Neural progenitor cell (in vitro differentiated cells): Measurements from ENCODE around the gene CHRM5. TPM values are rescaled to one million over a fixed set of nuclear protein-coding genes. Genes with fewer than 3 reads are reported as not detected.

ENCODE experiments used
- DNase-seq: peaks from one replicate; pipeline ENCODE4 v3.0.0-alpha.2; 2016; ENCODE audit warnings: low spot score
- H2AFZ ChIP-seq: fragments of 200-600 bp; sonication (generic); replicated peaks from 2 replicates; pipeline ENCODE4 v1.6.1; 2016; ENCODE audit warnings: antibody characterized with exemption
- H3F3A ChIP-seq: fragments of 200-600 bp; sonication (generic); 2 replicates; pipeline ENCODE4 v1.6.1; 2016; ENCODE audit warnings: antibody characterized with exemption, low read depth
- H3K27ac ChIP-seq: fragments of 200-600 bp; sonication (generic); 2 replicates; pipeline ENCODE4 v1.5.1; 2016; ENCODE audit warnings: mild to moderate bottlenecking
- H3K27me3 ChIP-seq: fragments of 200-600 bp; sonication (generic); 2 replicates; pipeline ENCODE4 v1.6.1; 2016; ENCODE audit warnings: mild to moderate bottlenecking, moderate library complexity
- H3K36me3 ChIP-seq: fragments of 200-600 bp; sonication (generic); 2 replicates; pipeline ENCODE4 v1.5.1; 2016
- H3K4me1 ChIP-seq: fragments of 200-600 bp; sonication (generic); 2 replicates; pipeline ENCODE4 v1.6.1; 2016; ENCODE audit warnings: mixed run types
- H3K4me2 ChIP-seq: fragments of 200-600 bp; sonication (generic); 2 replicates; pipeline ENCODE4 v1.6.1; 2016
- H3K4me3 ChIP-seq: fragments of 200-600 bp; sonication (generic); 2 replicates; pipeline ENCODE4 v1.5.1; 2016
- H3K79me2 ChIP-seq: fragments of 200-600 bp; sonication (generic); 2 replicates; pipeline ENCODE4 v1.6.1; 2016; ENCODE audit warnings: low read depth
- H3K9ac ChIP-seq: fragments of 200-600 bp; sonication (generic); 2 replicates; pipeline ENCODE4 v1.6.1; 2016
- H3K9me3 ChIP-seq: fragments of 200-600 bp; sonication (generic); 2 replicates; pipeline ENCODE4 v1.5.1; 2016; ENCODE audit warnings: low read depth
- H4K20me1 ChIP-seq: fragments of 200-600 bp; sonication (generic); 2 replicates; pipeline ENCODE4 v1.6.1; 2016; ENCODE audit warnings: low read depth
- H3K27ac Mint-ChIP-seq: 3 replicates; pipeline ENCODE4 v1.8.0; 2021; ENCODE audit warnings: mixed read lengths
- H3K27me3 Mint-ChIP-seq: 2 replicates; pipeline ENCODE4 v1.8.0; 2022; ENCODE audit warnings: low read depth, mild to moderate bottlenecking, inconsistent platforms, moderate library complexity, mixed read lengths; ENCODE audit not compliant: insufficient read depth
- H3K36me3 Mint-ChIP-seq: 3 replicates; pipeline ENCODE4 v1.8.0; 2021; ENCODE audit warnings: mixed read lengths
- H3K4me1 Mint-ChIP-seq: 3 replicates; pipeline ENCODE4 v1.8.0; 2021; ENCODE audit warnings: mixed read lengths
- H3K4me3 Mint-ChIP-seq: 3 replicates; pipeline ENCODE4 v1.8.0; 2021; ENCODE audit warnings: mild to moderate bottlenecking, moderate library complexity, mixed read lengths
- H3K9me3 Mint-ChIP-seq: 3 replicates; pipeline ENCODE4 v1.8.0; 2020; ENCODE audit warnings: mixed read lengths
- CTCF ChIP-seq: fragments of 200-600 bp; sonication (generic); IDR thresholded peaks from 2 replicates; pipeline ENCODE4 v1.5.1; 2017; ENCODE audit warnings: antibody characterized with exemption, mild to moderate bottlenecking
- EZH2 ChIP-seq: fragments of 200-600 bp; sonication (generic); IDR thresholded peaks from 2 replicates; pipeline ENCODE4 v1.6.1; 2017; ENCODE audit warnings: antibody characterized with exemption, mild to moderate bottlenecking, moderate library complexity
- EZH2phosphoT487 ChIP-seq: fragments of 200-600 bp; sonication (generic); IDR thresholded peaks from 2 replicates; pipeline ENCODE4 v1.6.1; 2017; ENCODE audit warnings: antibody characterized with exemption
- total RNA-seq: library from RNA; depleted of rRNA; stranded (reverse); fragments of >200 nt; gene quantifications from 2 replicates; pipeline ENCODE4 v1.2.3, GENCODE V29; 2015; ENCODE audit warnings: low replicate concordance

The CHRM5 gene
- total RNA-seq, 1 donor from 2014 or later = not detected

- no peak overlapping the region for H3K9ac ChIP-seq
- H3K27ac ChIP-seq = no peak overlapping the region
- Mint-ChIP-seq H3K4me1 (peaks cover 9% of the 10 kb centered on the region), H3K27ac (no peak overlapping the region), H3K27me3 (peaks cover 2% of the 10 kb centered on the region), H3K9me3 (peaks cover 12% of the 10 kb centered on the region), H3K4me3 (no peak overlapping the region), H3K36me3 (peaks cover 1% of the 10 kb centered on the region)
- no peaks in the 10 kb centered on the region for H3K4me1 ChIP-seq
- H3F3A ChIP-seq = no peaks in the 10 kb centered on the region
- H3K27me3 ChIP-seq = no peaks in the 10 kb centered on the region
- H3K9me3 ChIP-seq = no peaks in the 10 kb centered on the region
- H3K36me3 ChIP-seq = no peaks in the 10 kb centered on the region
- H3K79me2 ChIP-seq = no peaks in the 10 kb centered on the region
- H3K4me3 ChIP-seq = no peak overlapping the region
- H3K4me2 ChIP-seq = no peak overlapping the region
- no peaks in the 10 kb centered on the region for H4K20me1 ChIP-seq
- DNase-seq = no peak
- TF ChIP-seq CTCF (no peak), EZH2 (no peak), EZH2phosphoT487 (no peak)
- H2AFZ ChIP-seq = no peak overlapping the region
Observed at GRCh38 chr15:34011481-34011880, 43.2 kb downstream of the CHRM5 start.

GRCh38 chr15:34012461-34013028 lies 44.2 kb downstream of the CHRM5 start:
- H3K4me2 ChIP-seq = no peak overlapping the region
- TF ChIP-seq CTCF (no peak), EZH2phosphoT487 (no peak), EZH2 (no peak)
- Mint-ChIP-seq H3K27me3 (peaks cover 2% of the 10 kb centered on the region), H3K4me1 (peaks cover 9% of the 10 kb centered on the region), H3K9me3 (peaks cover 12% of the 10 kb centered on the region), H3K27ac (no peak overlapping the region), H3K4me3 (no peak overlapping the region), H3K36me3 (peaks cover 5% of the 10 kb centered on the region)
- H2AFZ ChIP-seq = no peak overlapping the region
- DNase-seq = no peak
- no peaks in the 10 kb centered on the region for H4K20me1 ChIP-seq
- no peaks in the 10 kb centered on the region for H3K36me3 ChIP-seq
- no peak overlapping the region for H3K9ac ChIP-seq
- no peaks in the 10 kb centered on the region for H3K79me2 ChIP-seq
- H3F3A ChIP-seq = no peaks in the 10 kb centered on the region
- H3K27me3 ChIP-seq = no peaks in the 10 kb centered on the region
- no peak overlapping the region for H3K27ac ChIP-seq
- no peaks in the 10 kb centered on the region for H3K9me3 ChIP-seq
- H3K4me3 ChIP-seq = no peak overlapping the region
- H3K4me1 ChIP-seq = no peaks in the 10 kb centered on the region

GRCh38 chr15:34013746-34014145 lies 45.4 kb downstream of the CHRM5 start:
- Histone ChIP-seq H3K4me2 (no peak overlapping the region), H3K79me2 (no peaks in the 10 kb centered on the region), H3F3A (no peaks in the 10 kb centered on the region), H4K20me1 (no peaks in the 10 kb centered on the region), H3K36me3 (no peaks in the 10 kb centered on the region), H3K9me3 (no peaks in the 10 kb centered on the region), H3K27ac (no peak overlapping the region), H3K9ac (no peak overlapping the region), H3K4me3 (no peak overlapping the region), H3K27me3 (no peaks in the 10 kb centered on the region), H3K4me1 (no peaks in the 10 kb centered on the region), H2AFZ (no peak overlapping the region)
- H3K4me1 Mint-ChIP-seq = peaks cover 9% of the 10 kb centered on the region
- TF ChIP-seq EZH2 = no peak
- TF ChIP-seq EZH2phosphoT487 = no peak
- TF ChIP-seq CTCF = no peak
- H3K27me3 Mint-ChIP-seq = peaks cover 2% of the 10 kb centered on the region
- peaks cover 14% of the 10 kb centered on the region for H3K9me3 Mint-ChIP-seq
- no peak overlapping the region for H3K27ac Mint-ChIP-seq
- DNase-seq = no peak
- H3K36me3 Mint-ChIP-seq = peaks cover 10% of the 10 kb centered on the region
- H3K4me3 Mint-ChIP-seq = no peak overlapping the region
